T-helper 9 cell (primary cell): ENCODE measurements around the gene CTSS.

Experiments used
- DNase-seq: peaks from one replicate; pipeline ENCODE4 v3.0.0-alpha.2; 2020

CTSS gene

DNA sequence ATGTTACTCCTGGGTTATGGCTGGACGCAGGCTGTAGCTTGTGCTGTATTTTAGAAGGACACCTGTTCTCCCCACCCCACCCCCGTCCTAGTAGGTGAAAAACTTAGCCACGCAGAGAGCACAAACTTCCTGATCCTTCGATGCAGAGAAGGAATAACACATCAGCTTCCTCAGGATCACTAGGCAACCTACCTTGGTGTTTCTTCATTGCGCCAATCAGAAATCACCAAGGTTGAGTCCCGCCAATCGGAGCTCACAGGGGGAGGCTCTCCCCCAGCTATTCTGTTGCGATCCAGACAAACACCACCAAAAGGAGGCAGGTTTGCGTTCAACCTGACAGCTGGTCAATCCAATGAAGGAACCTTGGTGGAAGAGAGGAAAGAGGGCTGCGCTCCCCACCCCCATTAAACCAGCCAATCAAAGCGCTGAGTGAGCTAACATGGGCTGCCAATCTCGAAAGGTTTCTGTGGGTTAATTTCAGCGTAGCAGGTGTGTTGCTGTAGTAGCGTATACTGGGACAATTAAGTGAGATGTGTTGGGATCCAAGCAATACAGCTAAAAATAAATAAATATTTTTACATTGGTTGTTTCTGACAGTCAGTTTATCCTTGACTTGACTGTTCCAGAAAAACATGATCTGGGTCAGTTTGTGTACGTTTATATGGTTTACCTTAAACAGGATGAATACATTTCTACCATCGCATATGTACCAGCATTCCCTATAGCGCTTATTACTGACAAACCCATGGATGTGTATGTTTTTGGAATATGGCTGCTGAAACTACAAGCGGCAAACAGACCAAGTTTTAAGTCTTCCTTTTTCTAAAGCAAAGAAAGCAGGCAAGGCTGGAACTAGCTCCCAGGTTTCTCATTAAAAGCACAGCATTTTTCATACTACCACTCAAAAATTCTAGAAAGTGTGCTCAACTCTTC, 68.3 kb downstream of the CTSS start, which contains the start of gene GOLPH3L:
GOLPH3L (minus strand) TSS at position 160 of the 933 bp plus-strand sequence. CDS start 2,316 bp downstream, outside the sequence.
- DNase-seq, result peak; percentile 75

DNA sequence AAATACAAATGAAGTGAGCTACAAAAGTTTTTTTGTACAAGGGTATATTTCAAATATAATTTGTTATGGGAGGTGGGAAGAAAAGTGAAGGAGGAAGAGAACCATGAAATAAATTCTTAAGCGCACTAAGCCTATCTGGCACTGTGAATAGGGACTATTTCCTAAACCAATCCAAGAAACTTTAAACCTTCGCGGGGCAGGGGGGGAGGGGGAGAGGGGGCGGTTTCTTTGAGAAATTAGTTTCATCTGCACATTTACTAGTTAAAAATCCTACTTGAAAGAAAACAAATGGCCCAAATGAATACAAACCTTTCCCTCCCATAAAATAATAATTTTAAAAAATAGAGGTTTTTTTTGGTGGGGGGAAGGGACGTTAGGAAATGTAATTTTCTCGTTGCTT, 69.0 kb downstream of the CTSS start:
- DNase-seq, result no peak

DNA sequence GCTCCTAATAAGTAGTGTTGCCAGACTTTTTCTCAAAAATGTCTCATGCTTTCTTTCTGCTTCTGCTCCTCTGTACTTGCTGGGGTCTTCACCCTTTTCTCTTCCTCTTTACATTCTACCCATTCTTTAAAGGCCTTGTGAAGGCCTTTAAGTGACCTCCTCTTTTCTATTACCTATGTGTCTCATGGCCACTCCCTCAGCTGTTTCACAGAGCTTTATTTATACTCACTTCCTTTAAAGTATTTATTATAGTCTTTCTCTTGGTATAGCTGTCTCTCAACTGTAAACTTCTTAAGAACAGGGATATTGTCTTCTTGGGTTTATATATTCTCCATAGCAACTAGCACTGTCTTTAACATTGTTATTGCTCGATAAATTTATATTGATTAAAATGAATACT, 69.4 kb downstream of the CTSS start:
- DNase-seq, result no peak

DNA sequence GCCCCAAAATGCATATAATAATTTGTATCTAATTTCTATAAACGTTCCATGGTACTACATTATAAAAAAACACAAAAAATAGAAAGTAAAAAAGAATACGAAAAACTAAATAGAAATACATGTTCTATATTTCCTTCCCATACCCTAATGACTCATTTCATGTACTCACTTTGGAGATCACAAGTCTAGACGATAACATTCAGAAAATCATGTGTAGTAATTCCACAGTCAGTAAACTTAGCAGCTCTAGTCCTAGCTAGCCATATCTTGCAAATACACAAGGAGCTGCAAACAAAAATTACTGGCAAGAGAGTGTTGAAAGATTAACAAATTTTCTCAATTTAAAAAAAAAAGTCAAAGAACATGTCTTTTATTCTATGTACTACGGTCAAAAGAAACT, 70.0 kb downstream of the CTSS start:
- no peak for DNase-seq

DNA sequence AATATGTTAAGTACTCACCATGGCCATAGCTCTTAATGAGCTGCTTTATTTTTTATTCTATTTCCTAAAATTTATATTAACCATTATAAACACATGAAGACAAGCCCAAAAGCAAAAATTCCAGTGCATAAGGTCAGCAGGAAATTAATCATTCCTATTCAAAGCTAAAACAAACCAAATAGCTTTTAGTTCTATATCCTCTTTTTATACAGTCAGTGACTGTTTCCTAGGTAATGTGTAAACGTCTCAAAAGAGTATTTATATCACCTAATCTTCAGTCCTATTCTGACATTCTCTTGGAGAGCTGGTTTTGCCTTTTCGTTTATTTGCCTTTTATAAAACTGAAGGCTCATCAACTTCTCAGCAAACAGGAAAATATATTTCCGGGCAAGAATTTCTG, 72.9 kb downstream of the CTSS start:
- no peak for DNase-seq

DNA sequence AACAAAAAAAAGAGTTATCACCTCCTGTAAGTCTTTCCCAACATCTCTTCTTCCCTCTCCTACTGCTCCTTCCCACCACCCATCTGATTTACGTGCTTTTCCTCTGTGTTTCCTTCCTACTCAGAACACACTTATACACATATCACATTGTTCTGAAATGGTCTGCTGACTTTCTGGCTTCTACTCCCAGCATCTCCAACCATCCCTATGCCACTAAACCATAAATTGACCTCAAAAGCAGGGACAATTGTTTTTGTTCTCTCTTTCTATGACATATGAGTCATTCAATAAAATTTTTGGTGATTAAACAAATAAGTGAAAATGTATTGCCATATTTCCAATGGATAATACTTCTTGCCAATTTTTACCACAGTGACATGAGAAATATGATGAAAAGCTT, 76.8 kb downstream of the CTSS start:
- no peak for DNase-seq

DNA sequence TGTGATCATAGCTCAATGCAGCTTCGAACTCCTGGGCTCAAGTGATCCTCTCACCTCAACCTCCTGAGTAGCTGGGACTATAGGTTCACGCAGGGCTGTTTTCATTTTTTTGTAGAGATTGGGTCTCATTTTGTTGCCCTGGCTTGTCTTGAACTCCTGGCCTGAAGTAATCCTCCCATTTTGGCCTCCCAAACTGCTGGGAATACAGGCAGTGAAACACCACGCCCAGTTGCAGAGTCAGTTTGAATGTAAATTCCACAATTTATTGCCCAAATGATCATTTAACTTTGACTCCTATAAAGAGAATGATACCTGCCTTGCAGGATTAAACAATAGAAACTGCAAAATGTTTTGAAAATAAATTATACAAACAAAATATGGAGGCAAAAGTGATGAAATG, 79.3 kb downstream of the CTSS start:
- no peak for DNase-seq

DNA sequence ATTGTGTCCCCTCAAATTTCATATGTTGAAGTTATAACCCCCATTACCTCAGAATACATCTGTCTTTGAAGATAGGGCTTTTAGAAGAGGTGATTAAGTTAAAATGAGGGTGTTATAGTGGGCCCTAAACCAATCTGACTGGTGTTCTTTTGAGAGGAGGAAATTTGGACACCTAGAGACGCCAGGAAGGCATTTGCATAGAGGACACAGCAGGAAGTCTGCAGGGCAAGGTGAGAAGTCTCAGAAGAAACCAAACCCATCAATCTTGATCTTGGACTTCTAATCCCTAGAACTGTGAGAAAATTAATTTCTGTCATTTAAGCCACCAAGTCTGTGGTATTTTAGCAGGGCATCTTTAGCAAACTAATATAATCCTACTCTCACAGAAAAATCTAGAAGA, 81.7 kb downstream of the CTSS start:
- no peak for DNase-seq
